RWPE2 (cell line): ENCODE data around the gene CERS6.

Experiments
- ATAC-seq: fragments of 200-7000 bp; cut with Tn5 transposase; 3 replicates; pipeline ENCODE4 v1.9.1; 2021; ENCODE audit warnings: low read depth
- DNase-seq: peaks from one replicate; pipeline ENCODE4 v3.0.0-alpha.2; 2020; ENCODE audit warnings: low spot score
- H3K27ac ChIP-seq: fragments of 450-650 bp; 2 replicates; pipeline ENCODE4 v1.5.1; 2017; ENCODE audit warnings: mild to moderate bottlenecking; ENCODE audit not compliant: poor library complexity, severe bottlenecking
- H3K27me3 ChIP-seq: fragments of 250-450 bp; sonication (Bioruptor Pico); 2 replicates; pipeline ENCODE4 v1.5.1; 2021; ENCODE audit warnings: mild to moderate bottlenecking, moderate library complexity; ENCODE audit not compliant: insufficient read depth, poor library complexity, severe bottlenecking
- H3K36me3 ChIP-seq: fragments of 250-450 bp; sonication (Bioruptor Pico); 2 replicates; pipeline ENCODE4 v1.5.1; 2020; ENCODE audit warnings: low read depth, mild to moderate bottlenecking, moderate library complexity
- H3K4me1 ChIP-seq: fragments of 250-450 bp; sonication (Bioruptor Pico); 2 replicates; pipeline ENCODE4 v1.5.1; 2021; ENCODE audit warnings: mild to moderate bottlenecking, moderate library complexity; ENCODE audit not compliant: insufficient read depth, poor library complexity, severe bottlenecking
- H3K4me3 ChIP-seq: fragments of 250-450 bp; sonication (Bioruptor Pico); 2 replicates; pipeline ENCODE4 v1.5.1; 2021; ENCODE audit warnings: mild to moderate bottlenecking, moderate library complexity; ENCODE audit not compliant: severe bottlenecking
- H3K9me3 ChIP-seq: fragments of 250-450 bp; sonication (Bioruptor Pico); 2 replicates; pipeline ENCODE4 v1.5.1; 2021; ENCODE audit warnings: mild to moderate bottlenecking, moderate library complexity; ENCODE audit not compliant: severe bottlenecking
- CTCF ChIP-seq: fragments of 450-650 bp; IDR thresholded peaks from one replicate; pipeline ENCODE4 v1.5.1; 2017; ENCODE audit warnings: mild to moderate bottlenecking, moderate library complexity; ENCODE audit not compliant: poor library complexity, severe bottlenecking

The CERS6 gene

GRCh38 chr2:168687314-168687713 is 231.2 kb downstream of the CERS6 start:
- no peaks in the 10 kb centered on the region for H3K27me3 ChIP-seq
- no peaks in the 10 kb centered on the region for H3K9me3 ChIP-seq
- H3K27ac ChIP-seq: no peak overlapping the region
- peak; percentile 52 for TF ChIP-seq CTCF
- H3K4me1 ChIP-seq: peaks cover 6% of the 10 kb centered on the region
- DNase-seq: no peak
- no peak overlapping the region for H3K4me3 ChIP-seq
- H3K36me3 ChIP-seq: no peaks in the 10 kb centered on the region
- no peak for ATAC-seq

- no peak for TF ChIP-seq CTCF
- no peaks in the 10 kb centered on the region for H3K27me3 ChIP-seq
- ATAC-seq (no peak), DNase-seq (no peak)
- no peaks in the 10 kb centered on the region; the same call in 1 of the 2 replicates for H3K36me3 ChIP-seq
- no peak overlapping the region for H3K4me3 ChIP-seq
- no peaks in the 10 kb centered on the region for H3K9me3 ChIP-seq
- no peak overlapping the region for H3K27ac ChIP-seq
- H3K4me1 ChIP-seq: peaks cover 6% of the 10 kb centered on the region
Measured at GRCh38 chr2:168690381-168690885, 234.4 kb downstream of the CERS6 start.

GRCh38 chr2:168691221-168691620 is 235.1 kb downstream of the CERS6 start:
- DNase-seq (no peak), ATAC-seq (no peak)
- Histone ChIP-seq H3K27ac (no peak overlapping the region), H3K9me3 (no peaks in the 10 kb centered on the region), H3K27me3 (no peaks in the 10 kb centered on the region), H3K4me3 (no peak overlapping the region), H3K36me3 (peaks cover 8% of the 10 kb centered on the region), H3K4me1 (peaks cover 6% of the 10 kb centered on the region)
- no peak for TF ChIP-seq CTCF

GRCh38 chr2:168692132-168692744 is 236.2 kb downstream of the CERS6 start:
- Histone ChIP-seq H3K9me3 (no peaks in the 10 kb centered on the region), H3K27me3 (no peaks in the 10 kb centered on the region), H3K36me3 (peaks cover 8% of the 10 kb centered on the region), H3K4me3 (no peak overlapping the region), H3K27ac (no peak overlapping the region), H3K4me1 (peaks cover 6% of the 10 kb centered on the region)
- TF ChIP-seq CTCF: no peak
- no peak for ATAC-seq
- DNase-seq: no peak

- H3K27ac ChIP-seq: no peak overlapping the region
- no peak overlapping the region for H3K4me3 ChIP-seq
- no peaks in the 10 kb centered on the region for H3K9me3 ChIP-seq
- ATAC-seq (no peak), DNase-seq (no peak)
- H3K4me1 ChIP-seq: peaks cover 6% of the 10 kb centered on the region
- H3K27me3 ChIP-seq: no peaks in the 10 kb centered on the region
- no peak for TF ChIP-seq CTCF
- peaks cover 8% of the 10 kb centered on the region for H3K36me3 ChIP-seq
Measured at GRCh38 chr2:168694173-168694572, 238.1 kb downstream of the CERS6 start.
